GM12874 (cell line): ENCODE measurements around the gene PZP.

Experiments
- TF ChIP-seq, protein P1 (sequence below): IDR thresholded peaks from 2 replicates; pipeline ENCODE4 v1.5.1; 2011; ENCODE audit warnings: low read depth, mild to moderate bottlenecking, control low read depth, low read length, moderate library complexity; ENCODE audit not compliant: insufficient read depth

The PZP gene

DNA sequence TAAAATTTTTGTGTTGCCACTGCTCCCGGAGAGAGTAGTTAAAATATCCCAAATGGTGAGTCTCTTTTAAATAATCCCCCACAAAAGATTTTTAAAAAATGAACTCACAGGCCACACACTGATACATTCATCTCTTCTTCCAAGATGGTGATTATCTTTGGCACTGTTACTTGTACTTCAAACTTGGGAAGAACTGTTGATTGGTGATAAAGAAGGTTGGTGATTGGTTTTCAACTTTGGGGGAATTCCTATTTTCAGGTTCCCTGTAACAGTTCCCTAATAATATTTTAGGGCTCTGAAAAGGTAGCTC is 99.0 kb downstream of the PZP start:
- TF ChIP-seq, protein P1, sequence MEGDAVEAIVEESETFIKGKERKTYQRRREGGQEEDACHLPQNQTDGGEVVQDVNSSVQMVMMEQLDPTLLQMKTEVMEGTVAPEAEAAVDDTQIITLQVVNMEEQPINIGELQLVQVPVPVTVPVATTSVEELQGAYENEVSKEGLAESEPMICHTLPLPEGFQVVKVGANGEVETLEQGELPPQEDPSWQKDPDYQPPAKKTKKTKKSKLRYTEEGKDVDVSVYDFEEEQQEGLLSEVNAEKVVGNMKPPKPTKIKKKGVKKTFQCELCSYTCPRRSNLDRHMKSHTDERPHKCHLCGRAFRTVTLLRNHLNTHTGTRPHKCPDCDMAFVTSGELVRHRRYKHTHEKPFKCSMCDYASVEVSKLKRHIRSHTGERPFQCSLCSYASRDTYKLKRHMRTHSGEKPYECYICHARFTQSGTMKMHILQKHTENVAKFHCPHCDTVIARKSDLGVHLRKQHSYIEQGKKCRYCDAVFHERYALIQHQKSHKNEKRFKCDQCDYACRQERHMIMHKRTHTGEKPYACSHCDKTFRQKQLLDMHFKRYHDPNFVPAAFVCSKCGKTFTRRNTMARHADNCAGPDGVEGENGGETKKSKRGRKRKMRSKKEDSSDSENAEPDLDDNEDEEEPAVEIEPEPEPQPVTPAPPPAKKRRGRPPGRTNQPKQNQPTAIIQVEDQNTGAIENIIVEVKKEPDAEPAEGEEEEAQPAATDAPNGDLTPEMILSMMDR, result no peak

DNA sequence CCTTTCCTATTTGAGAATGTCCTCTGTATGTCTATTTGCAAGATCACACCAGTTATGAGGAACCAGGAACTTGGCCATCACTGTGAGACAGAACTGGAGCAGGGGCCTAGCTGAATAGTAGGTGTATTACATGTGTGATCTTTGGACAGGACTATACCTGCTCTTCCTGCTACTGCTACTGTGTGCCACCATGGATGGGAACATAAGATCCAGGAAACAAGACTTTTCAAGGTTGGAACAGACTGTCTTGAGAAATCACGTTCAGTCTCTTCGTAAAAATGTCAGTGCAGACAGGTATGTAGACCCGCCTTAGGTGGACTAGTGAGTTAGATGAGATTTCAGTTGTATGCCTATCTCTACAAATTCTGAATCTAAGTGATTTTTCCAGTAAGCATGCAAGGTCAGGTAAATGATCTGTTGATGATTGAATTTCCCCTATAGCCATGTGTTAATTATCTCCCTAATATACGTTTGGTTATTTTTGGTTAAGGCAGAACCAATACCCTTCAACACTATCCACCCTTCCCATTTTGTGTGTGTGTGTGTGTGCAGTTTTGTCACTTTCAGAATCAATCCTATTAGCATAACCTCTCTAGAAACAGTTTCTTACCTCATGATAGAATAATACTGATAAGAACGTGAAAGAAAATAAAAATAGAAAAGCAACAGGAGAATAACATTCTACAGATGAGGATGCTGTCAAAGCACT is 99.5 kb downstream of the PZP start:
- TF ChIP-seq, protein P1, result no peak

DNA sequence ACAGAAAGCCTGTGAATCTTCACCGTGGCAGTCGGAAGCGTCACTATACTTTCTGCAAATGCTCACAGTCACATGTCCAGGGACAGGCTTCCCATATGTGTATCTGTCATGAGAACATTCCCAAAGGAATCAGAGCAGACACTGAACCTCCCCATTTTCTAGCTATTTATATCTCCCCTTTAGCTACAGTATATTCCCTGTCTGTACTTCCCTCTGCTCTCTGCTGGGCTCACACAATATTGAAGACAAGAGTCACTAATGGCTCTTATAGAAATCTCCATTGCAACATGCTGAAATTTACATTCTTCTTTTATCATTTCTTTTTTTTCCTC is 100.7 kb downstream of the PZP start:
- TF ChIP-seq, protein P1, result no peak

DNA sequence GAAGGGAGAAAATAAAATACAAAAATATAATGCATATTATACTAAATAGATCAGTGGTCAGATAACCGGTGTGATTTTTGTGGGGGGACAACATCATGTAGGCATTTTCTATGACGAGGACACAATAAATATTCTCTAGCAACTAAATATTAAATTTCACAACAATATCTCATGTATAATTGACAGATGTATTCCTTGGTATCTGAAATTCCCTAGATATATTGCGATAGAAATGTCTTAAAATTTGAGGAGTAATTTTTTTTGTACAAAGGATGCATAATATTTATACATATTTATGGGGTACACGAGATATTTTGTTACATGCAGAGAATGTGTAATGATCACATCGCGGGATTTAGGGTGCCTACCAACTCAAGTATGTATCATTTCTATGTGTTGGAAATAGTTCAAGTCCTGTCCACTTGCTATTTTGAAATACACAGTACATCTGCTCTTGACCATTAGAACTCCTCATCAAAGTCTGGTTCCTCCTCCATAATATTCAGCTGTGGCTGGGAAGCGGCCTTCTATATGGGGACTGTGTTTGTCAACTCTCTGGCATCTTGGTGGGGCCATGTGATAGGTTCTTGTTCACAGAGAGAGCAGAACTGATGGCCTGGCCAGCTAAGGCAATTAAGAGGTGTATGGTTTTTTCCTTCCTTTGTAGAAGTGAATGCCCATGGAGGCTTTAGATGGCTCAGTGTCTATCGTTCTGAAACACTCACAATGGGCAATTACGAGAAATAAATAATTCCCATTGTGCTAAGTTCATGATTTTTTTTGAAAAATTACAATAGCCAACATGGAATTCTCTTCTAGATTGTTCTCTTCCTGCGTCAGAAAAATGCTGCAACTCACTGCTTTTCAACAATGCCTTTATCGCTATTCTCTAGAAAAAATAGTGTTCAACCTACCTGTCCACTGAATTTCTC is 101.3 kb downstream of the PZP start:
- TF ChIP-seq, protein P1, result no peak

DNA sequence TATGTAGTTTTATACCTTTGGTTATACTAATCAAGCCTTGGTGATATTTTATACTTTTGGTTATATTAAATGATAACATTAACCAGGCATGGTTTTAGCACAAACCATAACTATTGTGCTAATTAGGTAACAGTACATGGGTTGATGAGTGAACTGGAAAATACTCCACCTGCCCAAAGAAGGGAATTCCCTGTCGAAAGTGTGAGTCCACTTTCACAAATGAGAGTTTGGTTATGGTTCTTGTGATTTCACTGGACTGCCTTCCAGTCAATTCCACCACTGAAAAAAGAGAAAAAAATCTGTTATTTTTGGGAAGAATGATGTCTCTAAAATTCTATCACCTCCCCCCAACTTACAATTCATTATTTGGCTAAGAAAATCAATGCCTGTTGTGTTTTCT is 102.1 kb downstream of the PZP start:
- TF ChIP-seq, protein P1, result no peak

DNA sequence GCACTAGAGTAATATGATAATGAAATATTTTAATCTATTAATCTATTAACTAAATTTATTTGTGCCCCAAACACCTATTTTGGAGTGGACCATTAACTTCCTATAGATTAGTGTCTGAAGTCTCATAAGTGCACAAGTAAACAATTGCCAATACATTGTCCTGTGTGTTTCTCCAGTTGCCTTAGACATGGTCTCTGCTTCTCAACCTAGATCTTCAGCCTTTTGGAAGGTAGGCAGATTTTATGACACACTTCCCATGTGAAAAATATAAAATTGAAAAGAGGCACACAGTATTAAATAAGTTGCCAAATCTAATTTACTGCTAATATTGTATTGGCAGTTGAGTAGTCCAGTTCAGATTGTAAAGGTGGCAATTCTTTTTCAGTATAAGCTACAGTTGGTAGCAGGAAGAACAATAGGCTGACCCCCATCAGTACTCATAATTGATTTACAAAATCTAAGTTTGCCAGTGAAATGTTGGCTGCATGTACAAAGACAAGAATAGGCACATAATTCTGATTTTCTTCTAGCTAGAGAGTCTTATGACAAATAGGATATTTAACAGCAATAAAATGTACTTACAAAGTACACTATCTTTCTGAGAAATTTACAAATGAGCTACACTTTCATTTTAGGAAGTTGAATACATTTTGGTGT is 103.3 kb downstream of the PZP start:
- TF ChIP-seq, protein P1, result no peak

DNA sequence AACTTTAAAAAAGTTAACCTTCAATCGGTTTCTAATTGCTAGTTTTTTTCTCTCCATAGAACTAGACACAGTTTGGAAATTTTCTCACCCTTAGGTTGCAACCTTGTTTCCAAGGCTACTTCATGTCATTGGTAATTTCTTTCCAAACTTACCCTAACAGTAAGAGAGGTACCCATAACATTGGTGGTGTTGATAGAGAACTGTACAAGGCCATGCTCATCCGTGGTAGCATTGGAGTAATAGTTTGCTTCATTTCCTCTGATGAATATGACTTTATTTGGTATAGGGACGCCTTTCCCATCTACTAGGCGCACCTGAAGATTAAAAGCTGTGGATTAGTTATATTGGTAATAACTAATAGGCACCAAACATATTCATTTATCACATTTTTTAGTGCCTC is 104.1 kb downstream of the PZP start:
- TF ChIP-seq, protein P1, result no peak
